ENCODE data around the gene TWSG1.

DNA sequence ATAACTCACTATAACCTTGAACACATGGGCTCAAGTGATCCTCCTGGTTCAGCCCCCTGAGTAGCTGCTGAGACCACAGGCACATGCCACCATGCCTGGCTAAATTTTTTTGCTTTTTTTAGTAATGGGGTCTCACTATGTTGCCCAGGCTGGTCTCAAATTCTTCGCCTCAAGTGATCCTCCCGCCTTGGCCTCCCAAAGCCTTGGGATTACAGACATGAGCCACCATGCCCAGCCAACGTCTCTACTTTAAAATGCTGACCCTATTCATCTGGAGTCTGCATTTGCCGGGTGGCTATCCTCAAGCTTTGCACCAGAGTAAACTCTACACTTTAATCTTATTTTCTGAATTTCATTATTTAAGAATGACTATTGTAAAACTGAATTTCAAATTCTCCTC is 103.1 kb downstream of the TWSG1 start:
- TF ChIP-seq, protein P1, sequence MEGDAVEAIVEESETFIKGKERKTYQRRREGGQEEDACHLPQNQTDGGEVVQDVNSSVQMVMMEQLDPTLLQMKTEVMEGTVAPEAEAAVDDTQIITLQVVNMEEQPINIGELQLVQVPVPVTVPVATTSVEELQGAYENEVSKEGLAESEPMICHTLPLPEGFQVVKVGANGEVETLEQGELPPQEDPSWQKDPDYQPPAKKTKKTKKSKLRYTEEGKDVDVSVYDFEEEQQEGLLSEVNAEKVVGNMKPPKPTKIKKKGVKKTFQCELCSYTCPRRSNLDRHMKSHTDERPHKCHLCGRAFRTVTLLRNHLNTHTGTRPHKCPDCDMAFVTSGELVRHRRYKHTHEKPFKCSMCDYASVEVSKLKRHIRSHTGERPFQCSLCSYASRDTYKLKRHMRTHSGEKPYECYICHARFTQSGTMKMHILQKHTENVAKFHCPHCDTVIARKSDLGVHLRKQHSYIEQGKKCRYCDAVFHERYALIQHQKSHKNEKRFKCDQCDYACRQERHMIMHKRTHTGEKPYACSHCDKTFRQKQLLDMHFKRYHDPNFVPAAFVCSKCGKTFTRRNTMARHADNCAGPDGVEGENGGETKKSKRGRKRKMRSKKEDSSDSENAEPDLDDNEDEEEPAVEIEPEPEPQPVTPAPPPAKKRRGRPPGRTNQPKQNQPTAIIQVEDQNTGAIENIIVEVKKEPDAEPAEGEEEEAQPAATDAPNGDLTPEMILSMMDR (IDR thresholded peaks at IDR 0.05), result no peak
- TF ChIP-seq, protein P2, sequence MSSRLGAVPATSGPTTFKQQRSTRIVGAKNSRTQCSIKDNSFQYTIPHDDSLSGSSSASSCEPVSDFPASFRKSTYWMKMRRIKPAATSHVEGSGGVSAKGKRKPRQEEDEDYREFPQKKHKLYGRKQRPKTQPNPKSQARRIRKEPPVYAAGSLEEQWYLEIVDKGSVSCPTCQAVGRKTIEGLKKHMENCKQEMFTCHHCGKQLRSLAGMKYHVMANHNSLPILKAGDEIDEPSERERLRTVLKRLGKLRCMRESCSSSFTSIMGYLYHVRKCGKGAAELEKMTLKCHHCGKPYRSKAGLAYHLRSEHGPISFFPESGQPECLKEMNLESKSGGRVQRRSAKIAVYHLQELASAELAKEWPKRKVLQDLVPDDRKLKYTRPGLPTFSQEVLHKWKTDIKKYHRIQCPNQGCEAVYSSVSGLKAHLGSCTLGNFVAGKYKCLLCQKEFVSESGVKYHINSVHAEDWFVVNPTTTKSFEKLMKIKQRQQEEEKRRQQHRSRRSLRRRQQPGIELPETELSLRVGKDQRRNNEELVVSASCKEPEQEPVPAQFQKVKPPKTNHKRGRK (CRISPR knock-in tag; IDR thresholded peaks at IDR 0.05; ENCODE audit: borderline replicate concordance), result no peak
- TF ChIP-seq CREB1 (CRISPR knock-in tag; IDR thresholded peaks at IDR 0.05) (no peak), KAT7 (CRISPR knock-in tag; IDR thresholded peaks at IDR 0.05; ENCODE audit: borderline replicate concordance) (no peak), CREM (CRISPR knock-in tag; IDR thresholded peaks at IDR 0.05) (no peak), ZNF138 (CRISPR knock-in tag; conservative IDR thresholded peaks at IDR 0.05) (no peak)
